ENCODE data around the gene SPEF1. TPM values are rescaled to one million over a fixed set of nuclear protein-coding genes. Genes with fewer than 3 reads are reported as not detected.
A peak's percentile ranks its signal among the peaks of the same experiment; 100 is the strongest.

Gene SPEF1
- total and polyA plus RNA-seq, 8 donors = 0.20 to 1.7 (median 0.53) TPM

GRCh38 chr20:3729378-3729777, 51.9 kb downstream of the SPEF1 start:
- FAIRE-seq (no peak), DNase-seq (peak in 1 of 6 donors; percentile 18), ATAC-seq (no peak)
- intact Hi-C loops (cut with DNase I) = no loop called here
- TF ChIP-seq, protein P1, sequence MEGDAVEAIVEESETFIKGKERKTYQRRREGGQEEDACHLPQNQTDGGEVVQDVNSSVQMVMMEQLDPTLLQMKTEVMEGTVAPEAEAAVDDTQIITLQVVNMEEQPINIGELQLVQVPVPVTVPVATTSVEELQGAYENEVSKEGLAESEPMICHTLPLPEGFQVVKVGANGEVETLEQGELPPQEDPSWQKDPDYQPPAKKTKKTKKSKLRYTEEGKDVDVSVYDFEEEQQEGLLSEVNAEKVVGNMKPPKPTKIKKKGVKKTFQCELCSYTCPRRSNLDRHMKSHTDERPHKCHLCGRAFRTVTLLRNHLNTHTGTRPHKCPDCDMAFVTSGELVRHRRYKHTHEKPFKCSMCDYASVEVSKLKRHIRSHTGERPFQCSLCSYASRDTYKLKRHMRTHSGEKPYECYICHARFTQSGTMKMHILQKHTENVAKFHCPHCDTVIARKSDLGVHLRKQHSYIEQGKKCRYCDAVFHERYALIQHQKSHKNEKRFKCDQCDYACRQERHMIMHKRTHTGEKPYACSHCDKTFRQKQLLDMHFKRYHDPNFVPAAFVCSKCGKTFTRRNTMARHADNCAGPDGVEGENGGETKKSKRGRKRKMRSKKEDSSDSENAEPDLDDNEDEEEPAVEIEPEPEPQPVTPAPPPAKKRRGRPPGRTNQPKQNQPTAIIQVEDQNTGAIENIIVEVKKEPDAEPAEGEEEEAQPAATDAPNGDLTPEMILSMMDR (IDR thresholded peaks at IDR 0.05) = no peak
- WGBS, 2 donors = 81 to 82% methylated on average over 6 of the region's 6 CpGs
- Histone ChIP-seq H3K4me3 (no peak overlapping the region), H3K27me3 (no peaks in the 10 kb centered on the region), H3K9me3 (no peaks in the 10 kb centered on the region), H3K36me3 (no peaks in the 10 kb centered on the region), H3K4me1 (no peaks in the 10 kb centered on the region), H3K27ac (no peak overlapping the region)

DNA sequence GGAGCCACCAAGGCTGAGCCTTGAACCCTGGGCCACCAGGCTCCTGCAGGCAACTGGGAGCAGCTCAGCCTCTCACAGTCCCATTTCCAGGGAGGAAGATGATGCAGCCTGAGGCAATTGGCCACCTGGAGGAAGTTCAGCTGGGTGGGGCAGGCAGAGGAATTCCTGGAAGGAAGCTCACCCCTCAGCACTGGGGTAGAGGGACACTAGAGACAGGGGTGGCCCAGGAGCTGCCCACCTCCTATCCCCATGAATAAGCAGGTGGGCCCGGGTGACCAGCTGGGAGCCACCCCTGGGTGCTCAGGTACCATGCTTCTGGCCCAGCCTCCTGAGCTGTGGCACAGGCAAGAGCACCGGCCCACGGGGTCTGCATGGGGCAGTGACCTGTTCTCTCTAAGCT, 52.4 kb downstream of the SPEF1 start:
- TF ChIP-seq, protein P1 (IDR thresholded peaks at IDR 0.05) = no peak
- no peak for ATAC-seq
- H3K36me3 ChIP-seq = no peaks in the 10 kb centered on the region
- H3K27ac ChIP-seq = no peak overlapping the region
- DNase-seq = peak in 2 of 6 donors; percentile 15 to 45
- no peak overlapping the region for H3K4me3 ChIP-seq
- H3K9me3 ChIP-seq = no peaks in the 10 kb centered on the region
- intact Hi-C loops (cut with DNase I) = no loop called here
- no peaks in the 10 kb centered on the region for H3K4me1 ChIP-seq
- H3K27me3 ChIP-seq = no peaks in the 10 kb centered on the region
- WGBS, 2 donors = 75 to 78% methylated on average over 3 of the region's 3 CpGs
- no peak for FAIRE-seq

DNA sequence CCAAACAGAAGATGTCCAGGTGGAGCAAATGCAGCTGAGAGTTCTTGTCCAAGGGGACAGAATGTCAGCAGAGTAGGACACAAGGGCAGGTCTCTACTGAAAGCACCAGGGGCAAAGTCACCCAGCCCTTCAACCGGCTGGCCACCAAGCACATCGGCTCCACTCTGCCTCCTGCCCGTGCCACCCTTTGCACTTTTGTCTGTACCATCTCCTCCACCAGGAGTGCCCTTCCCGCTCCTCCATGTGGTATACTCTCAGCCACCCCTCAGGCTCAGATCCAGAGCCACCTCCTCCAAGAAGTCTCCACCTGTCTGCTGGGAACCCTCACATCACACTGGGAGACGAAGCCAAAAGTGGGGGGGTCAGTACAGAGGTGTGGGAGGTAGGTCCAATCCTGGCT, 52.9 kb downstream of the SPEF1 start:
- DNase-seq = peak in 1 of 6 donors; percentile 36
- WGBS, 2 donors = 54 to 73% methylated on average over 5 of the region's 5 CpGs
- no peak for FAIRE-seq
- Histone ChIP-seq H3K4me3 (no peak overlapping the region), H3K36me3 (no peaks in the 10 kb centered on the region), H3K4me1 (no peaks in the 10 kb centered on the region), H3K9me3 (no peaks in the 10 kb centered on the region), H3K27ac (no peak overlapping the region), H3K27me3 (no peaks in the 10 kb centered on the region)
- no peak for ATAC-seq
- intact Hi-C loops (cut with DNase I) = no loop called here
- TF ChIP-seq, protein P1 (IDR thresholded peaks at IDR 0.05) = no peak

Other genes starting within 250 kb of the SPEF1 start
- gene GFRA4, start 118.0 kb downstream of the SPEF1 start, total RNA-seq = not detected
- gene GFRA4, start 118.0 kb downstream of the SPEF1 start, polyA plus RNA-seq = not detected
- 1 to 10 TPM in 3 of 6 donors, under 1 TPM in 3; 0.67 to 5.7 (median 1.8) TPM for gene ADAM33, start 99.4 kb downstream of the SPEF1 start, total RNA-seq
- gene ADAM33, start 99.4 kb downstream of the SPEF1 start, polyA plus RNA-seq = 10 to 100 TPM; 17.3 to 20.9 TPM
- gene SIGLEC1, start 68.8 kb downstream of the SPEF1 start, total RNA-seq = 1 to 10 TPM in 3 of 6 donors, under 1 TPM in 3; 0.09 to 3.7 (median 1.6) TPM
- gene SIGLEC1, start 68.8 kb downstream of the SPEF1 start, polyA plus RNA-seq = 1 to 10 TPM; 1.0 to 2.5 TPM
- 1 to 10 TPM in 5 of 6 donors, under 1 TPM in 1; 0.55 to 3.1 (median 1.3) TPM for gene HSPA12B, start 48.8 kb downstream of the SPEF1 start, total RNA-seq
- 1 to 10 TPM; 4.0 to 6.0 TPM for gene HSPA12B, start 48.8 kb downstream of the SPEF1 start, polyA plus RNA-seq
- 10 to 100 TPM in 3 of 6 donors, 1 to 10 TPM in 3; 5.0 to 13.0 (median 10.0) TPM for gene ADISSP, start 13.7 kb downstream of the SPEF1 start, total RNA-seq
- gene ADISSP, start 13.7 kb downstream of the SPEF1 start, polyA plus RNA-seq = 10 to 100 TPM; 14.2 to 16.0 TPM
- gene CENPB, start 5.3 kb upstream of the SPEF1 start, total RNA-seq = 10 to 100 TPM; 30.2 to 46.5 (median 39.3) TPM
- 10 to 100 TPM; 34.0 to 44.2 TPM for gene CENPB, start 5.3 kb upstream of the SPEF1 start, polyA plus RNA-seq
- gene CDC25B, start 14.9 kb upstream of the SPEF1 start, total RNA-seq = 10 to 100 TPM in 2 of 6 donors, 1 to 10 TPM in 4; 3.7 to 13.5 (median 5.0) TPM
- gene CDC25B, start 14.9 kb upstream of the SPEF1 start, polyA plus RNA-seq = 10 to 100 TPM; 24.4 to 28.8 TPM
- 1 to 10 TPM; 4.7 to 7.9 (median 6.8) TPM for gene AP5S1, start 39.1 kb upstream of the SPEF1 start, total RNA-seq
- 1 to 10 TPM; 5.4 to 7.3 TPM for gene AP5S1, start 39.1 kb upstream of the SPEF1 start, polyA plus RNA-seq
- 10 to 100 TPM; 17.2 to 25.1 (median 21.6) TPM for gene MAVS, start 65.4 kb upstream of the SPEF1 start, total RNA-seq
- 10 to 100 TPM in 1 of 2 donors, 1 to 10 TPM in 1; 9.5 to 20.5 TPM for gene MAVS, start 65.4 kb upstream of the SPEF1 start, polyA plus RNA-seq
- 10 to 100 TPM; 10.1 to 18.0 (median 12.5) TPM for gene PANK2, start 107.9 kb upstream of the SPEF1 start, total RNA-seq
- 10 to 100 TPM; 14.6 to 23.4 TPM for gene PANK2, start 107.9 kb upstream of the SPEF1 start, polyA plus RNA-seq
- 10 to 100 TPM in 2 of 6 donors, 1 to 10 TPM in 4; 2.7 to 13.6 (median 5.7) TPM for gene RNF24, start 234.1 kb upstream of the SPEF1 start, total RNA-seq
- 1 to 10 TPM; 1.6 to 2.4 TPM for gene RNF24, start 234.1 kb upstream of the SPEF1 start, polyA plus RNA-seq